GM23338 (cell line): ENCODE results near the gene IGLL5. TPM values are rescaled to one million over a fixed set of nuclear protein-coding genes. Genes with fewer than 3 reads are reported as not detected.

Experiments used
- ATAC-seq: fragments of 200-7000 bp; cut with Tn5 transposase; 3 replicates; pipeline ENCODE4 v1.9.1; 2020
- DNase-seq: peaks from one replicate; pipeline ENCODE4 v3.0.0-alpha.2; 2015; ENCODE audit warnings: low spot score
- H2AFZ ChIP-seq: fragments of 200-600 bp; sonication (generic); 2 replicates; pipeline ENCODE4 v1.8.0; 2016; ENCODE audit warnings: antibody characterized with exemption, mild to moderate bottlenecking, moderate library complexity
- H3F3A ChIP-seq: fragments of 200-600 bp; sonication (generic); replicated peaks from 2 replicates; pipeline ENCODE4 v1.8.0; 2017; ENCODE audit warnings: antibody characterized with exemption, mixed run types, low read depth
- H3K27ac ChIP-seq: fragments of 200-600 bp; sonication (generic); 2 replicates; pipeline ENCODE4 v1.6.1; 2016; ENCODE audit warnings: low read depth
- H3K27me3 ChIP-seq: fragments of 200-600 bp; sonication (generic); 2 replicates; pipeline ENCODE4 v1.8.0; 2016; ENCODE audit warnings: mild to moderate bottlenecking, mixed run types, moderate library complexity; ENCODE audit not compliant: insufficient read depth
- H3K36me3 ChIP-seq: fragments of 200-600 bp; sonication (generic); 2 replicates; pipeline ENCODE4 v1.8.0; 2016; ENCODE audit warnings: mild to moderate bottlenecking; ENCODE audit not compliant: insufficient read depth
- H3K4me1 ChIP-seq: fragments of 200-600 bp; sonication (generic); 2 replicates; pipeline ENCODE4 v1.8.0; 2016; ENCODE audit warnings: mild to moderate bottlenecking, moderate library complexity; ENCODE audit not compliant: insufficient read depth
- H3K4me2 ChIP-seq: fragments of 200-600 bp; sonication (generic); 2 replicates; pipeline ENCODE4 v1.7.1; 2017; ENCODE audit warnings: mixed run types
- H3K4me3 ChIP-seq: fragments of 200-600 bp; sonication (generic); 2 replicates; pipeline ENCODE4 v1.6.1; 2016; ENCODE audit warnings: mixed run types
- H3K79me2 ChIP-seq: fragments of 200-600 bp; sonication (generic); replicated peaks from 2 replicates; pipeline ENCODE4 v1.8.0; 2017; ENCODE audit warnings: mild to moderate bottlenecking; ENCODE audit not compliant: insufficient read depth
- H3K9me2 ChIP-seq: fragments of 200-600 bp; sonication (generic); 2 replicates; pipeline ENCODE4 v1.8.0; 2017; ENCODE audit not compliant: insufficient read depth
- H4K20me1 ChIP-seq: fragments of 200-600 bp; sonication (generic); replicated peaks from 2 replicates; pipeline ENCODE4 v1.8.0; 2017; ENCODE audit warnings: mild to moderate bottlenecking; ENCODE audit not compliant: insufficient read depth
- H3K27ac Mint-ChIP-seq: 2 replicates; pipeline ENCODE4 v1.8.0; 2020; ENCODE audit warnings: inconsistent platforms, mild to moderate bottlenecking, moderate library complexity, mixed read lengths
- H3K27me3 Mint-ChIP-seq: 3 replicates; pipeline ENCODE4 v1.8.0; 2022; ENCODE audit warnings: low read depth, mild to moderate bottlenecking, moderate library complexity, mixed read lengths, inconsistent platforms; ENCODE audit not compliant: insufficient read depth, poor library complexity
- H3K36me3 Mint-ChIP-seq: 3 replicates; pipeline ENCODE4 v1.8.0; 2021; ENCODE audit warnings: low read depth, mild to moderate bottlenecking, inconsistent platforms, moderate library complexity, mixed read lengths
- H3K4me1 Mint-ChIP-seq: 3 replicates; pipeline ENCODE4 v1.8.0; 2020; ENCODE audit warnings: mild to moderate bottlenecking, inconsistent platforms, mixed read lengths
- H3K4me3 Mint-ChIP-seq: 3 replicates; pipeline ENCODE4 v1.8.0; 2021; ENCODE audit warnings: moderate library complexity, mild to moderate bottlenecking, inconsistent platforms, mixed read lengths
- H3K9me3 Mint-ChIP-seq: 3 replicates; pipeline ENCODE4 v1.8.0; 2020; ENCODE audit warnings: moderate library complexity, mild to moderate bottlenecking, inconsistent platforms, mixed read lengths
- CREB1 ChIP-seq: fragments of 250-450 bp; sonication (Bioruptor Pico); IDR thresholded peaks from 2 replicates; pipeline ENCODE4 v1.5.0; 2020; ENCODE audit warnings: low read depth, mild to moderate bottlenecking, moderate library complexity
- EZH2phosphoT487 ChIP-seq: fragments of 200-600 bp; sonication (generic); IDR thresholded peaks from one replicate; pipeline ENCODE4 v1.8.1; 2018; ENCODE audit warnings: antibody characterized with exemption; ENCODE audit not compliant: unreplicated experiment
- POLR2AphosphoS5 ChIP-seq: IDR thresholded peaks from 2 replicates; pipeline ENCODE4 v1.6.1; 2016; ENCODE audit warnings: antibody characterized with exemption, low read depth
- ZNF114 ChIP-seq: fragments of 250-450 bp; sonication (Bioruptor Pico); IDR thresholded peaks from 2 replicates; pipeline ENCODE4 v1.5.0; 2020; ENCODE audit warnings: mild to moderate bottlenecking, moderate library complexity
- polyA plus RNA-seq: library from polyadenylated mRNA; unstranded; fragments of >200 nt; fragmentation: Nextera tagmentation; extraction: Ambion mirVana; gene quantifications from 2 replicates; pipeline ENCODE4 v1.2.1, GENCODE V29; 2016
- total RNA-seq: library from RNA; depleted of rRNA; stranded (reverse); fragments of >200 nt; shearing (Covaris generic); gene quantifications from 2 replicates; pipeline ENCODE4 v1.2.3, GENCODE V29; 2014
- TF ChIP-seq, protein P1 (sequence below), 2 experiments: fragments of 200-600 bp in 1 of 2; sonication (generic) in 1 of 2; conservative IDR thresholded peaks; 2 replicates each; pipeline versions ENCODE4 v1.5.1 to v1.6.1; 2016 to 2017; ENCODE audit warnings: antibody characterized with exemption in 2 of 2, low read depth in 2 of 2, mild to moderate bottlenecking in 2 of 2, moderate library complexity in 1 of 2
- TF ChIP-seq, protein P2 (sequence below): IDR thresholded peaks from one replicate; pipeline ENCODE4 v1.6.1; 2018; ENCODE audit warnings: antibody characterized with exemption; ENCODE audit not compliant: unreplicated experiment

IGLL5 gene
- total and polyA plus RNA-seq, 2 experiments from 2014 or later: not detected

GRCh38 chr22:22936915-22937656 is 49.5 kb downstream of the IGLL5 start:
- Histone ChIP-seq H3K27ac (no peak overlapping the region), H3K27me3 (peaks cover 52% of the 10 kb centered on the region), H3K4me1 (no peaks in the 10 kb centered on the region), H3F3A (no peaks in the 10 kb centered on the region), H3K79me2 (no peaks in the 10 kb centered on the region), H3K4me2 (no peak overlapping the region), H4K20me1 (no peaks in the 10 kb centered on the region), H2AFZ (no peak overlapping the region; the same call in 1 of the 2 replicates), H3K4me3 (no peak overlapping the region), H3K9me2 (no peaks in the 10 kb centered on the region), H3K36me3 (no peaks in the 10 kb centered on the region)
- ATAC-seq: no peak
- Mint-ChIP-seq H3K4me3 (no peak overlapping the region), H3K9me3 (no peaks in the 10 kb centered on the region), H3K27me3 (peaks cover 27% of the 10 kb centered on the region), H3K36me3 (no peaks in the 10 kb centered on the region), H3K4me1 (peaks cover 5% of the 10 kb centered on the region; the same call in 2 of the 3 replicates), H3K27ac (no peak overlapping the region)
- TF ChIP-seq ZNF114 (CRISPR knock-in tag) (no peak), CREB1 (no peak)
- no peak for DNase-seq

GRCh38 chr22:22937894-22938480 is 50.4 kb downstream of the IGLL5 start:
- no peak for TF ChIP-seq POLR2AphosphoS5
- no peak for TF ChIP-seq EZH2phosphoT487
- TF ChIP-seq ZNF114 (CRISPR knock-in tag): no peak
- H4K20me1 ChIP-seq: 0 out of 2 replicates have a peak, but pooled peaks cover 2% of the 10 kb centered on the region
- peaks cover 49% of the 10 kb centered on the region for H3K27me3 ChIP-seq
- Mint-ChIP-seq H3K4me1 (peaks cover 5% of the 10 kb centered on the region; the same call in 2 of the 3 replicates), H3K27me3 (peaks cover 20% of the 10 kb centered on the region), H3K27ac (no peak overlapping the region), H3K9me3 (no peaks in the 10 kb centered on the region), H3K4me3 (no peak overlapping the region), H3K36me3 (no peaks in the 10 kb centered on the region)
- H3K36me3 ChIP-seq: no peaks in the 10 kb centered on the region
- no peak overlapping the region for H3K4me3 ChIP-seq
- no peak overlapping the region for H3K4me2 ChIP-seq
- no peak overlapping the region for H3K27ac ChIP-seq
- DNase-seq: no peak
- H2AFZ ChIP-seq: no peak overlapping the region
- H3F3A ChIP-seq: no peaks in the 10 kb centered on the region
- no peaks in the 10 kb centered on the region for H3K4me1 ChIP-seq
- ATAC-seq: no peak
- no peaks in the 10 kb centered on the region for H3K79me2 ChIP-seq
- H3K9me2 ChIP-seq: no peaks in the 10 kb centered on the region

GRCh38 chr22:22938672-22939587 is 51.3 kb downstream of the IGLL5 start:
- Histone ChIP-seq H3F3A (no peaks in the 10 kb centered on the region), H3K4me2 (no peak overlapping the region), H3K4me1 (no peaks in the 10 kb centered on the region), H3K27me3 (peaks cover 49% of the 10 kb centered on the region), H2AFZ (no peak overlapping the region), H3K79me2 (no peaks in the 10 kb centered on the region), H3K36me3 (no peaks in the 10 kb centered on the region), H3K27ac (no peak overlapping the region), H4K20me1 (0 out of 2 replicates have a peak, but pooled peaks cover 4% of the 10 kb centered on the region), H3K4me3 (no peak overlapping the region), H3K9me2 (no peaks in the 10 kb centered on the region)
- no peak overlapping the region for H3K27ac Mint-ChIP-seq
- no peak for DNase-seq
- peaks cover 8% of the 10 kb centered on the region; the same call in 2 of the 3 replicates for H3K4me1 Mint-ChIP-seq
- H3K27me3 Mint-ChIP-seq: peaks cover 26% of the 10 kb centered on the region
- H3K9me3 Mint-ChIP-seq: no peaks in the 10 kb centered on the region
- H3K36me3 Mint-ChIP-seq: no peaks in the 10 kb centered on the region
- no peak overlapping the region for H3K4me3 Mint-ChIP-seq
- ATAC-seq: no peak
- TF ChIP-seq EZH2phosphoT487: no peak
- no peak for TF ChIP-seq ZNF114 (CRISPR knock-in tag)
- TF ChIP-seq, protein P1, sequence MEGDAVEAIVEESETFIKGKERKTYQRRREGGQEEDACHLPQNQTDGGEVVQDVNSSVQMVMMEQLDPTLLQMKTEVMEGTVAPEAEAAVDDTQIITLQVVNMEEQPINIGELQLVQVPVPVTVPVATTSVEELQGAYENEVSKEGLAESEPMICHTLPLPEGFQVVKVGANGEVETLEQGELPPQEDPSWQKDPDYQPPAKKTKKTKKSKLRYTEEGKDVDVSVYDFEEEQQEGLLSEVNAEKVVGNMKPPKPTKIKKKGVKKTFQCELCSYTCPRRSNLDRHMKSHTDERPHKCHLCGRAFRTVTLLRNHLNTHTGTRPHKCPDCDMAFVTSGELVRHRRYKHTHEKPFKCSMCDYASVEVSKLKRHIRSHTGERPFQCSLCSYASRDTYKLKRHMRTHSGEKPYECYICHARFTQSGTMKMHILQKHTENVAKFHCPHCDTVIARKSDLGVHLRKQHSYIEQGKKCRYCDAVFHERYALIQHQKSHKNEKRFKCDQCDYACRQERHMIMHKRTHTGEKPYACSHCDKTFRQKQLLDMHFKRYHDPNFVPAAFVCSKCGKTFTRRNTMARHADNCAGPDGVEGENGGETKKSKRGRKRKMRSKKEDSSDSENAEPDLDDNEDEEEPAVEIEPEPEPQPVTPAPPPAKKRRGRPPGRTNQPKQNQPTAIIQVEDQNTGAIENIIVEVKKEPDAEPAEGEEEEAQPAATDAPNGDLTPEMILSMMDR (conservative IDR thresholded peaks at IDR 0.05; ENCODE audit: low read depth in 2 of 2): no peak
- no peak for TF ChIP-seq POLR2AphosphoS5
- TF ChIP-seq, protein P2, sequence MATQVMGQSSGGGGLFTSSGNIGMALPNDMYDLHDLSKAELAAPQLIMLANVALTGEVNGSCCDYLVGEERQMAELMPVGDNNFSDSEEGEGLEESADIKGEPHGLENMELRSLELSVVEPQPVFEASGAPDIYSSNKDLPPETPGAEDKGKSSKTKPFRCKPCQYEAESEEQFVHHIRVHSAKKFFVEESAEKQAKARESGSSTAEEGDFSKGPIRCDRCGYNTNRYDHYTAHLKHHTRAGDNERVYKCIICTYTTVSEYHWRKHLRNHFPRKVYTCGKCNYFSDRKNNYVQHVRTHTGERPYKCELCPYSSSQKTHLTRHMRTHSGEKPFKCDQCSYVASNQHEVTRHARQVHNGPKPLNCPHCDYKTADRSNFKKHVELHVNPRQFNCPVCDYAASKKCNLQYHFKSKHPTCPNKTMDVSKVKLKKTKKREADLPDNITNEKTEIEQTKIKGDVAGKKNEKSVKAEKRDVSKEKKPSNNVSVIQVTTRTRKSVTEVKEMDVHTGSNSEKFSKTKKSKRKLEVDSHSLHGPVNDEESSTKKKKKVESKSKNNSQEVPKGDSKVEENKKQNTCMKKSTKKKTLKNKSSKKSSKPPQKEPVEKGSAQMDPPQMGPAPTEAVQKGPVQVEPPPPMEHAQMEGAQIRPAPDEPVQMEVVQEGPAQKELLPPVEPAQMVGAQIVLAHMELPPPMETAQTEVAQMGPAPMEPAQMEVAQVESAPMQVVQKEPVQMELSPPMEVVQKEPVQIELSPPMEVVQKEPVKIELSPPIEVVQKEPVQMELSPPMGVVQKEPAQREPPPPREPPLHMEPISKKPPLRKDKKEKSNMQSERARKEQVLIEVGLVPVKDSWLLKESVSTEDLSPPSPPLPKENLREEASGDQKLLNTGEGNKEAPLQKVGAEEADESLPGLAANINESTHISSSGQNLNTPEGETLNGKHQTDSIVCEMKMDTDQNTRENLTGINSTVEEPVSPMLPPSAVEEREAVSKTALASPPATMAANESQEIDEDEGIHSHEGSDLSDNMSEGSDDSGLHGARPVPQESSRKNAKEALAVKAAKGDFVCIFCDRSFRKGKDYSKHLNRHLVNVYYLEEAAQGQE: no peak
